Measurements from ENCODE around the gene RP2.
A peak's percentile ranks its signal among the peaks of the same experiment; 100 is the strongest.

The RP2 gene

DNA sequence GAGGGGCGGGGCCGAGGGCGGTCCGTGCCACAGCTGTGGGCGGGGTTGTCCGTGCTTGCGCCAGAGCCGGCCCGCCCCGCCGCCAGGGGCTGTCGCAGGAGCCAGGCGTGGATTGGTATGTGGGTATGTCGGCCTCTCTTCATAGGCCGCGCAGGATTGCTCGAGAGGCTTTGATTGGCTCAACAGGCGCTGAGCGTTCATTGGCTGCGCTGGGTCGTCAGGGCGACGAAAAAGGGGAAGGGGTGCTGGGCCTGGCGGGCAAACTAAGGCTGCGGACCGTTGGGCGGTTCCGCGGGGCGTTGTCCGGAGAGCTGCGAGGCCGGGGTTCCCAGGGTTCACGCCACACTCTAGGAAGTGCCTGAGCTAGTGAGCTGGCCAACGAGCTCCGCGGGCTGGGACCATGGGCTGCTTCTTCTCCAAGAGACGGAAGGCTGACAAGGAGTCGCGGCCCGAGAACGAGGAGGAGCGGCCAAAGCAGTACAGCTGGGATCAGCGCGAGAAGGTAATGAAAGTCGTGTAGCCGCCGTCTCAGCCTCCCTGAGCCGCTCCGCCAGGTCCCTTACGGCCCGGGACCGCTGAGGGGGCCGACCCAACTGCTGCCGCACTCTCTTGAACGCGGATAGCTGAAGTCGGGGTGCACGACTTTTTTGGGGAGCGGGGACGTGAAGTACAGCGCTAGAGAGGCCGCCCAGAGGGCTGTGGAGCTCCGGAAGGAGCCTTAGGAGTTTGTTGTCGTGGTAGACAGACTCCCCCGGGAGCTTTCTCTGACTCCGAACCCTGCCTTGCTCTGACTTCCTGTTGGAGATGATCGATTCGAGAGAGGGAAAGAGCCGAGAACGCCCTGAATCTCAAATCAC lies at the start of gene RP2:
Gene RP2 (plus strand): TSS at position 343 of the 857 bp plus-strand sequence. CDS start 58 bp downstream, at position 401.
- DNase-seq, result peak; percentile 90

DNA sequence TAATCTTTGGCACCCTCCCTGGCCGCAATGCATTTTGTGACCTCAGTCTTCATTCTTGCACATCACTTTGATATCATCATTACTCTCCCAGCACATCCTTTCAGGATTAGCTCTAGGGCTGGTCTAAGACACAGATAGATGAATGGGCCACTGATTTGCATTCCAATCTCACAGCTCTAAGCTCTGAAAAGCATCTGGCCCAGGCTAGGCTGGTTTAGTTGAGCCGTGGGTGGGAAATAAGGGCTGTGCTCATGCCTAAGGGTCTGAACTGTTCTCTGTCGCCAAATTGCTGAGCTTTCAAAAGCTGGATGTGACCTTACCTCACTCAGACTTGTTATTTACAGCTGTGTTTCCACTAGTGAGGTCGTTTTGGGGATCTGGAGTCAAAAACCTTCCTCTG lies 47.9 kb upstream of the RP2 start:
- DNase-seq, result no peak

- DNase-seq, result peak; percentile 71
Measured at GRCh38 chrX:46791927-46792809, 44.7 kb upstream of the RP2 start.

DNA sequence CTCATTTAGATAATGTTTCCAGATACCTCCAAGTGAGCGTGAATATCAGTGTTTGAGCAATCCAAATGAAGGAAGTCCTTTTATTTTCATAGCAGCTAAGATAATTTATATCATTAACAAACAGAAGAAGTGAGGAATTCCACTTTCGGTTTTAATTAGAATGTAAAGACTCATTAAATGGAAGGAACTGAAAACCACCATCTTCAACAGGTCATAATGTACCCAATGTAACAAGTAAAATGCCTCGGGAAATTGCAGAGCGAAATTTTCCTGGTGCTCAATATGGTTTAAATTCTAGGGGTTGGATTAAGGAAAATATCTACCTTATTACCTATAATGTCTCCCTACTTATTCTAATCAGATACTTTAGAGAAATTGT lies 44.0 kb upstream of the RP2 start:
- DNase-seq, result no peak

DNA sequence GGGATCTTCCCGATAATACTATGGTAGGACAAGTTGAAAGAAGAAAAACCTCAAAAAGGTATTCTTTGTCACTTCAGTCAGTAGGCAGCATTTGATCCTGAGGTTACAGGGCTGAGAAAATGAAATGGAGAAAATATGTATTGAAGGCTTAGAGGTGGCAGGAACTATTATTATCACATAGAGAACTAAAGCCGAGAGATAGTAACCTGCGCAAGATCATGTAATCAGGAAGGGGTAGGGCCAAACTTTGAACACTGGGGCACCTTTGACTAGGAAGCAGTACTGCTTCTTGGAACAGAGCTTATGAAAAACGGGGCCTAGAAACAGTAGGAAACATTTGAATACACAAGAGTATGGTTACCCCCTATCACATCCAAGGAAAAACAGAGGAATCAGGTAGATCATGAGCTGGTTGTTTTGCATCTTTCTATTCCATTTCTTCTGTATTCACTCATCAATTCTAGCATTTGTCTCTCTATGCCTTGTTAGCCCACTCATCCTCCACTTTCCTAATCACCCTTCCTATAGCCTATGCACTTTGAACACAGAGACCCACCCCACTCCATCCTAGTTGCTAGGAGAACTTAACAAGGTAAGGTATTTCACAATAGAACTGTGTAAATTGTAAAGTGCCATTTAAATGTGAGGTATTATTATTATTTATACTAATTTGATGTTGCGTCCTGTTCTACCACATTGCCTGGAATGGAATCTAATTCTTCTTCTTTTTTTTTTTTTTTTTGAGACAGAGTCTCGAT lies 43.3 kb upstream of the RP2 start:
- no peak for DNase-seq

DNA sequence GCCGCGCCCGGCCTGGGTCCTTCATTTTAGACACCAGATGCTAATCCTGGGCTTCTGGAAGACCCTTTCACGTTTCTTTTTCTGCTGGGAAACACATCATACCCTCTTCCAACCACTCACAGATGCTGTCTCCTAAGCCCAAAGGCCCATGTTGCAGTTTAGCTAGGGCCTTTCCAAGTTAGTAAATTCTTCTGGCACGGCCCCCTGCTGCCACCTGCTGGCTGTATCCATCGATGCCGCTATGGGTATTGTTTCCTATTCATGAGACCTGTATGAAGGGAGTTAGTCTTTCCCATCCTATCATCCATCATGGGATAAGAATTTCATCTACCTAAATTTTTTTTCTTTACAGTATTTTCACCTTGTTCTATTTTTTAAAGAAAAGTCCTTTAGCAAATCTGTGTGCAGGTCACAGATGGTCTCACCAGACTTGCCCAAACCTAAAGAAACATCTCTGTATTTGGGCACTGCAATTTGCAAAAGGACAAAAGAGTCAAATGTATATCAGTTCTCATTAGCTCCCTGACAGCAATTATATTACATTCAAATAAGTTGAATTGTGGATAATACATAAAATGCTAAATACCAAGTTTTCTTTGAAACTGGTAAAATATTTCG lies 40.2 kb upstream of the RP2 start:
- DNase-seq, result peak; percentile 80

DNA sequence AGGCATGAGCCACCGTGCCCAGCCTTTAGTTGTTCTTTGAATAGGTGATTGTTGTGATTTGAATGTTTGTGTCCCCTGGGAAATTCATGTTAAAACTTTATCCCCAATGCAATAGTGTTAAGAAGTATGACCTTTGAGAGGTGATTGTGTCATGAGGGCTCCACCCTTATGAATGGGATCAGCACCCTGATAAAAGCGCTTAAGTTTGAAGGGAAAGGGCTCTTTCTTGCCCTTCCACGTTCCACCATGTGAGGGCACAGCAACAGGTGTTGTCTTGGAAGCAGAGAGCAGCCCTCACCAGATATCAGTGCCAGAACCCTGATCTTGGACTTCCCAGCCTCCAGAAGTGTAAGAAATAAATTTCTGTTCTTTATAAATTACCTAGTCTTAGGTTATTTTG lies 33.7 kb upstream of the RP2 start:
- DNase-seq, result no peak

GRCh38 chrX:46805270-46805669 lies 31.6 kb upstream of the RP2 start:
- DNase-seq, result no peak

- DNase-seq, result no peak
Measured at GRCh38 chrX:46811121-46811520, 25.7 kb upstream of the RP2 start.

- DNase-seq, result no peak
Measured at GRCh38 chrX:46812445-46812844, 24.4 kb upstream of the RP2 start.

GRCh38 chrX:46814966-46815365 lies 21.9 kb upstream of the RP2 start:
- no peak for DNase-seq

- DNase-seq, result no peak
Measured at GRCh38 chrX:46819136-46819535, 17.7 kb upstream of the RP2 start.

DNA sequence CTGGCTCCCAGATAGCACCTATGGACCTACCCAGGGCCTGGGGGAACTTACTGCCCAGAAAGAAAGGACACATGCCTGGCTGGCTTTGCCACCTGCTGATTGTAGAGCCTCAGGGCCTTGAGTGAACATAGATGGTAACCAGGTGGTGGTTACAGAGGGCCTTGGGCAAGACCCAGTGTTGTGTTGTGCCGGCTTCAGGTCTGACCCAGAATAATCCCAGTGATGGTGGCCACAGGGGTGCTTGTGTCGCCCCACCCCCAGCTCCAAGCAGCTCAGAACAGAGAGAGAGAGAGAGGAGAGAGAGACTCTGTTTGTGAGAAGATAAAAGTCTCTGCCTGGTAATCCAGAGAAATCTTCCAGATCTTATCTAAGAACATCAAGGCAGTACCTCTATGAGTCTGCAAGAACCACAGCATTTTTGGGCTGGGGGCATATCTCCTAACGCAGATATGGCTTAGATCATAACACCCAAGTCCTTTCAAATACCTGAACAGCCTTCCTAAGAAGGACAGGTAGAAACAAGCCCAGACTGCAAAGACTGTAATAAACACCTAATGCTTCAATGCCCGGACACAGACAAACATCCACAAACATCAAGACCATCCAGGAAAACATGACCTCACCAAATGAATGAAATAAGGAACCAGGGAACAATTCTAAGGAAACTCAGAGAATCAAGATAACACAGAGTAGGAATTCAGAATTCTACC lies 16.3 kb upstream of the RP2 start:
- no peak for DNase-seq

DNA sequence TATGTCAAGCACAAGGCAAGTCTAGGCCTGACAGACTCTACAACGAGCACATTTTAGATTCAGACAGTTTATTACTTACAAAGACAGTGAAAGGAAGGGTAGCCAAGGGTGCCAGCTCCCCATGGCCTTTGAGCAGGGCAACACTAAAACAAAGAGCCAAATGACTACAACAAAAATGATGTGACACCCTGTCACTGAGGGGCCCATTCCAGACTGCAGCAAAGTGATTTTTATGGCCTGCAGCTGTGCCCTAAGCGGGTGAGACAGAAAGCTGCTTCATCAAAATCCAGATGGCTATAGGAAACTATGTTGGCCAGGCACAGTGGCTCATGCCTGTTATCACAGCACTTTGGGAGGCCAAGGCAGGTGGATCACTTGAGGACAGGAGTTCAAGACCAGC lies 13.4 kb upstream of the RP2 start:
- no peak for DNase-seq

- peak; percentile 10 for DNase-seq
Measured at GRCh38 chrX:46831765-46832327, 5.0 kb upstream of the RP2 start.

GRCh38 chrX:46837558-46838485 lies 979 bp downstream of the RP2 start:
- DNase-seq, result peak; percentile 24

DNA sequence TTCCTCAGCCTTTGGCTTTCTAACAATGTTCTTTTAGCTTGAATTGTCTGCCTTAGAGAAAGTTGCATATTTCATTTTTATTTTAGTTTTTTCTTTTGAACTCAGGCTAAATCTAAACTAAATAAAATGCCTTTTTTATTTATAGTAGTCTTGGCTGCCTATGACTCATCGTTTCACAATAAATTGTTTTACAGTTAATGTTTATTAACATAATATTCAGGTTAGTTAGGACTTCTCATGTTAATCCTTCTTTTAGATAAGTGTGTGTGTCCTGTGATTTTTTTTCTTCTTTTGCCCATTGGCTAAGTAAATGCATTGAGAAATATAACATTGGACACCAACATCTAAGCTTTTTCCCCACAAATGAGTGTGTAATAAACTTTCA lies 1.6 kb downstream of the RP2 start:
- DNase-seq, result no peak

- DNase-seq, result no peak
Measured at GRCh38 chrX:46838974-46839480, 2.2 kb downstream of the RP2 start.

DNA sequence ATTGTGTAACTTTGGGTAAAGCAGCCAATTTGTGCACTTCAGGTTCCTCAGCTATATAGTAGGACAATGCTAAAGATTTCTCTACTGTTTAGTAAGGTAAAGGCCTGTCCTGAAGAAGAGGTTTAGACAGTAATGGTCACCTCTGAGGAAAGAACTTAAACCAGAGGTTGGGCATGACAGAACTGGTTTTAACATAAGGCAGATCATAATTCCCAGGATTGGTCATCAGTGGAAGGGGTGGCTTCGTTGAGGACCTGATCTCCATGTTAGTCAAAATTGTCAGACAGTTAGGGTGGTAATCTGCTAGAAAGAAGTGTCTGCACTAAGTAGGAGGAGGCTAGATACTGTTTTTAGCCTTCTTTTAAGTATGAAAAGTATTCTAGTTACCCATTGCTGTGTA lies 4.1 kb downstream of the RP2 start:
- DNase-seq, result no peak

DNA sequence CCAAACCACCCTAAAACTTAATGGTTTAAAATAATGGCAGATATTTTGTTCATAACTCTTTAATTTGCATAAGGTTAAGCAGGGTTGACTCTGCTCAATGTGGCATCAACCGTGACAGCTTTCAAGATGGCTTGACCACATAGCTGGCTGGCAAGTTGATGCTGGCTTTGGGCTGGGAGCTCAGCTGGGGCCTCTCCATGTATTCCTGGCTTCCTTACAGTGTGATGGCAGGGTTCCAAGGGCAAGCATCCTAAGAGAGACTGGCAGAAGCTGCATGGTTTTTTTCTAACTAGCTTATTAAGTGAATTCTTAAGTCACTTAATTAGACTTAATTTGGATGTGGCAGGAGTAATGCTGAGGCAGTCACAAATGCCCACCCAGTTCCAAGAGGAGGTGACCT lies 4.5 kb downstream of the RP2 start:
- no peak for DNase-seq
